GM19463 (cell line): ENCODE measurements around the gene ERBB4.
"Not testable (repeated sequence)": the region's sequence is repeated elsewhere in the genome, so short reads cannot be mapped to it uniquely, and the experiment has no call there.

ENCODE experiments used
- ATAC-seq: cut with Tn5 transposase; IDR thresholded peaks from one replicate; pipeline ENCODE4 v1.9.1; 2021; ENCODE audit warnings: mild to moderate bottlenecking, moderate library complexity; ENCODE audit not compliant: unreplicated experiment

ERBB4 gene

DNA sequence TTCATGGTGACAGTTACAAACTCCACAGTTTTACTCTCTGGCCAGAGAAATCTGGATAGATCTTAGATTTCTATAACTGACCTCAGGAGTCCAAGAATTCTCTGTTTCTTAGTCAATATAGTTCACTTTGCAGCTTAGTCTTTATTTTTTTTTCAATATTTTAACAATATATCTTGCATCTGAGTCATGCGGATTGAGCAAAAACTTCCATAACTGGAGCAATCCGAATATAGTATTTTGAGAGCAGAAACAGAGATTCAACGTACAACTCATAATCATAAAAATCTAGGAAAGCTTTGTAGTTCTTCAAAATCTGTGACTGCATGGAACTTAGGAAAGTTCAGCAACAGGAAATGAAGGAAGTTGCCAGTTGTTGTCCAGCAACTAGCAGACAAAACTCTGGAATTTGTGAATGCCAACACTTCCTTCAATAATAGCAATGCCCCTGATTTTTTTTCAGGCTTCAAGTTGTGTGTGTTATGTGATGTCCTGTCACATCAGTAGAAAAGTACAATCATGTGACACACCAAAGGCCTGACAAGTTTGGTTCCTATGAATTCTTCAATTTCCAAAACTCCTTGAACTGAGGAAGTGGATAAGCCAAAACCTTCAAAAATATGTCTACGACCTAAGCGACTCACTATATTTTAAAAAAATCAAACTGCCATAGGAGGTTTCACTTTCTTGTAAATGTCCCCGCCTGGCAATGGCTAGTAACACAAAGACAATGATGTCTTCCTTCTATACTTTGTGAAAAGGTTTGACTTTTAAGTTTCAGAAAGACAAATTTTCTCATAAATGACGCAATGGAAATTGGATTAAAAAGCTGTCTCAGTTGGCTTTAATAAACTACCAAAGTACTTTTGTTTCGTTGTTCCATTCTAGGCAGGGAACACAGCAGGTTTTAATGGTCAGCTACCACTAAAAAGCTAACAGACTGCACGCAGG, 510.6 kb downstream of the ERBB4 start:
- no peak for ATAC-seq

DNA sequence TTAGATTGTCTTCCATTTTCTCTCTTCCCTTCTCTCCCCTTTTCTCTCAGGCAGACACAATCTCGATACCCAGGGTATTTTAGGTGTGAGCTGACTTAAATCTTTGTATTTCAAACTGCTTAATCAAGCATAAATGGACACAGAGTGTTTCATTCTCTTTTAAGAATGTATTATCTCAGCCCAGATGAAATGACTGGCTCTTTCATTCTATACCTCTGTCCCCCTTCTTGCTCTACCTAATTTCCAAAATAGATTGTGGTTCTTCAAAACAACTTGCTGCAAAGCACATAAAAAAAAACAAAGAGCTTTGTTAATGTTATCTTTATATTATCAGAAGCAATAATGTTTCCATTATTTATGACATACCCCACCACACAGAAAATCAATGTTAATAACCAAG, 514.6 kb downstream of the ERBB4 start:
- no peak for ATAC-seq

DNA sequence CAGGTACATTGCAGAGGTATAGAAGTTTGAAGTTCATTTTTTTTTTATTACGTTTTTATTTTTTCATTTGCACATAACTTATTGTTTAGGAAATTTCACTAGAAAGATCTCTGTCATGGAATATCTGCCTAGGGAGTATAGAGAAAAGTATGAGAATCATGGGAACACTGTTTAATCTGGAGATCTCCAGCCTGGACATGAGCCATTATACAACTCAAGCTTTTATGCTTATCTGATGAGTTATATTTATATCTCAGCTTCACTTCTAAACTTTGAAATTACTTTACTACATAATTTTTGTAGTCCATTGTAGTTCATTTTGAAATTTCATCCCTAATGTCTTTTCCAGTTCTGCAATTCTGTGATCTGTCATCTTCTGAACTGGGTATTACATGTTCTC, 515.6 kb downstream of the ERBB4 start:
- ATAC-seq, result no peak

DNA sequence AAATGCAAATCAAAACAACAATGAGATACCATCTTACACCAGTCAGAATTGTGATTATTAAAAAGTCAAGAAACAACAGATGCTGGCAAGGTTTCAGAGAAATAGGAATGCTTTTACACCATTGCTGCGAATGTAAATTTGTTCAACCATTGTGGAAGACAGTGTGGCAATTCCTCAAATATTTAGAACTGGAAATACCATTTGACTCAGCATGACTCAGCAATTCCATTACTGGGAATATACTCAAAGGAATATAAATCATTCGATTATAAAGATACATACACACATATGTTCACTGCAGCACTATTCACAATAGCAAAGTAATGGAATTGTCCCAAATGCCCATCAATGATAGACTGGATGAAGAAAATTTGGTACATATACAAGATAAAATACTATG, 516.7 kb downstream of the ERBB4 start:
- no peak for ATAC-seq

DNA sequence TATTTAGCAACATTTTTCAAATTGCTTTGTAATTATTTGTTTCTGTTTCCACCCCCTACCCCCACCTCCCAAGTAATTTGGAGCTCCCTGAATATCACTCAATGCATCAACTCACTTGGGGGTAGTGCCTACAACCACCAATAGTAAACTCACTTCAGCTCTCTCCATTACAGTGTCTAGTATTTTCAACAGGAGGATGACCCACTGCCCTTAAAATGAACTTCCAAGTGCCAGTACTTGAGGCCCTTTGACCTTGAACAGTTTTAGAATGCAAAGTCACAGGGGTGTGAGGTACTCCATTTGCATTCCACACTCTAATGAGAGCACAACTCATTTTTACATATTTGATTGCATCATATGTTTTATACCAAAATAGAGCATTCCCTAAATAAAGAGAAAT, 523.0 kb downstream of the ERBB4 start:
- no peak for ATAC-seq

GRCh38 chr2:212013626-212014025, 525.0 kb downstream of the ERBB4 start:
- no peak for ATAC-seq

- ATAC-seq, result not testable (repeated sequence)
Measured at GRCh38 chr2:212010305-212010704, 528.3 kb downstream of the ERBB4 start.

DNA sequence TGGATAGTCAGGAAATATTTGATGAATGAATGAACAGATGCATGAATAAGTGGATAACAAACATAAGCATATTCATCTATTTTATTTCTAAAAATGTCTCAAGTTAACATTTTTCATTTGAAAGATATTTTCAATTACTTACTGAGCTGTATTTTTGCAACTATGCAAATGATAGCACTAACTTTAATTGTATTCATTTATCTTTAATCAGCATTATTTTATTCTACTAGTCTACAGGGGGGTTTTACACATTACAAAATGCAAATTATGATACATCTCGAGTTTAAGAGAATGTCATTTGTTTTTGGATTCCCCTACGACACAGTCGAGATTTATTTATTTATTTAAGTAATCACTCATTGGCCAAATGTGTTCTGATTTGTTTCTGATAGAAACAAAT, 530.6 kb downstream of the ERBB4 start:
- ATAC-seq, result no peak

DNA sequence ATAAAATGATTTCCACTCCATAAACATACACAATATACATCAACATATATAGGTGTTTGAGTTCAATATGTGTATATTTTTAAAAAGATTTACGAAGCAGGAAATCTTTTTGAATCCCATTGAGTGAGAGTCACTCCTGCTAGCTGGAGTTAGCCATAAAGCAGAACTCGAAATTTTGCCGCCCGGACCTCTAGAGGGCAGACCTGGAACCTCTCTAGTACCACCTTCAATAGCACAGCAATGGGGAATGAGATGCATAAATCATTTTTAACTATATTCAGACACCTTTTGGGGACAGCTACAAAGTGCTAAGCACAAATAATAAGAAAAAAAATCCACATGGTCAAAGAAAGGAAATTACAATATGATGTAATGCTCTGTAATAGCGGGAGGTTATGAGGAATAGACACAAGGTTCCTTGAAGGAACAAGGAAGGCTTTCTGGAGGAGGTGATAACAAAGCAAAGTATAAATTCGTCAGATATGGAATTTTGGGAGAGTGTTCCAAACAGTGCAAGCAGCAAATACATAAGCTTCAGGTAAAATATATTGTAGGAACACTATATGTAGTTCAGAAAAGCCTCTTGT, 533.4 kb downstream of the ERBB4 start:
- ATAC-seq, result peak; percentile 94

DNA sequence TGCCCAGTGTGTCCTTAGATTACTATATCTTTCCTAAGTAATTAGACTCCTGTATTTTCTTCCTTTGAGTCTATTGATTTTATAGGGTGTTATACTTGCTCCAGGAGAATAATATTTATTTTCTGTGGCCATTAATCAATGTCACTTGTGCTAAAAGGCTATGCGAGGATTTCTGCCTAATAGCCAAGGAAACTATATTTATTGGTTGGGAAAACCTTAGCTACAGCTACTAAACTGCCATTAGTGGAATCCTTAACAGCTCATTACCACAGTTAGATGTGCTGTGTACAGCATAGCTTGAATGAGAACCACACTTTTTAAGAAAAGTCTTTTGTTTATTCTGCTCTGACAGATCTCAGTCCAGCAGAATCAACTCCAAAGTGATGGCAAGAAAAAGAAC, 537.3 kb downstream of the ERBB4 start:
- no peak for ATAC-seq

DNA sequence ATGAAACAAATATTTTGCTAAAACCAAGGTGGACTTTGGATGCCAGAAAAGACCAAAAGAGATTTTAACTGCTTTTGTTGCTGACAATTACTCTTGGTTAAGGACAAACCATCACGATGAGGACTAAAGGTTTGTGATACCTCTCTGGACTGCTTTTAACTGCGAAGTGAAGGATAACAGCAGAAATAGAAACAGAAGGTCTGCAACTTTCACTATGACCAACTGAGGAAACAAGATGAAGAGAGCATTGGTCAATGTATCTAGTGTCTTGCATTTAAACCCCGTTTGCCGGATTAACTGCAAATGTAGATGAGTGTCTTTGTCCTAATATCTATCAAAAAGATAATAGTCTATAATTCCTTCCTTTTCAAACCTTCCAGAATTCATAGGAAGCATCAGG, 541.7 kb downstream of the ERBB4 start:
- no peak for ATAC-seq

DNA sequence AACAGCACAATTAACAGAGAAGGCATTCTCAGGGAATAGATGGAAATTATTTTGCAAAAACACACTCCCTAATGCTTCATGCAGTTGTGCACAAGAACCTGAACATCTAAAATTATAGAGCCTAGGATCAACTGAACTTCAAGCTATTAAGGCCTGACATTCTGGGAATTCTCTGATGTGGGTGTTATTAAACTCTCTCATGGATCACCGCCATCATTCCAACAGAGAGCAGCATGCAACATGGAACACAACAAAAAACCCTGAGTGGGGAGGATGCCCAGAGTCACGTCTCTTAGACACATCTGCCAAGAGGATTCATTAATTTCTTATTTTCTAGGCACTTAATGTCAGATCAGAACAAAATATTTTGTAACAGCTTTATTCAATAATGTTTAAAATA, 543.8 kb downstream of the ERBB4 start:
- no peak for ATAC-seq

- ATAC-seq, result no peak
Measured at GRCh38 chr2:211990335-211990734, 548.3 kb downstream of the ERBB4 start.

GRCh38 chr2:211986313-211986712, 552.3 kb downstream of the ERBB4 start:
- ATAC-seq, result no peak

DNA sequence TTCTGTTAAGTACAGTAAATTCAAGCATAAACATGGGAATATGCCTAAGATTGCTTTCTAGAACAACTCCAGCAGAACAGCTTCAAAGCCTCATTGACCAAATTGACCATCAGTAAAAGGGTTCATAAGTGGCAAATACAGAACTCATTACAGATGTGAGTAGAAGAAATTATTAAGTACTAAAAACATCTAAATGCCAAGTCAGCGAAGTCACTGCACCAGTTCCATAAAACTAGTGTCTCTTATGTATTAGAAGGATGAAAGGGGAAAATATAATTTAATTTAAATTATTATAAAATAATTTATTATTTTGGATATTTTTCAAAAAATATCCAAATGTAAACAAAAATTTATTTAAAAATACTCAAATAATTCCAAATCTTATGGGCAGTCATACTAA, 553.2 kb downstream of the ERBB4 start:
- no peak for ATAC-seq

GRCh38 chr2:211982162-211982561, 556.4 kb downstream of the ERBB4 start:
- ATAC-seq, result no peak

GRCh38 chr2:211981451-211981850, 557.2 kb downstream of the ERBB4 start:
- no peak for ATAC-seq

- no peak for ATAC-seq
Measured at GRCh38 chr2:211976076-211976475, 562.5 kb downstream of the ERBB4 start.

DNA sequence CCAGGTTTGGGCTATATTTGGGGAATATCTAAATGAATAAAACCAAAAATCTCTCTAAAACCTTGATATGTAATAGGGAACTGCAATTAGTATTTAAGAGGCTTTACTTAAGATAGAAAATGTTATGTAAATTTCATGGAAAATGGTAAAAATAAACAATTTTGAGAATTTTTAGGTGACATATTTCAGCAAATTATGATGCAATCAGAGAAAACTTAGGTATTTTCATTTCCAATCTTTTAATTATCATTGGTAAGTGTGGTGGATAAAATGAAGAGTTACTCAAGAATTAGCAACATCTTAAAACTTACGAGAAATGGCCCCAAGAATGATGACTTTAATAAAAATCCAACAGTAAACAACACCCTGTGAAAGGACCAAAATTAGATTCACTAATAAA, 571.4 kb downstream of the ERBB4 start:
- ATAC-seq, result no peak

- ATAC-seq, result no peak
Measured at GRCh38 chr2:211963969-211964368, 574.6 kb downstream of the ERBB4 start.

DNA sequence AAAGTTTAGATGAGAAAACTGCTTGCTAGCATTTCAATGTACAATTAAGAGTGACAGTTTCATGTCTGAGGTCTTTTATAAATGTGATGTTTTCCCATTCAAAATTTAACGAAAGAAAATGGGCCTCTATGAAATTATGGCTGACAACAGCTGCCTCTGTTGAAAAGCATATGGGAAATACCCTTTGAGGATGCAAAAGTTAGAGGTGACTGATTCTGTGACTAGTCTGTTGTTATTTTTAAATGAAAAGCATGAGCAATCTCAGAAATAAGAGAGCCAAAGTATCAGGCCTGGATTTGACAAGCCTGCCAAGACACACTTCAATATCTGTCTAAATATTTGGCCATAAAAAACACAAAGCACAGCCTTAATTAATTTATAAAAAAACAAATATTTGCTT, 580.8 kb downstream of the ERBB4 start:
- peak; percentile 94 for ATAC-seq

- no peak for ATAC-seq
Measured at GRCh38 chr2:211955648-211956047, 583.0 kb downstream of the ERBB4 start.
